Superior temporal gyrus (tissue), 1 donor: ENCODE data around the gene ENPP6.
"Not testable (repeated sequence)": the region's sequence is repeated elsewhere in the genome, so short reads cannot be mapped to it uniquely, and the experiment has no call there.

Experiments
- DNase-seq: peaks from one replicate; pipeline ENCODE4 v3.0.0-alpha.2; 2016; ENCODE audit errors: extremely low spot score

Gene ENPP6

GRCh38 chr4:184148738-184149637 is 68.7 kb downstream of the ENPP6 start:
- DNase-seq, result no peak

DNA sequence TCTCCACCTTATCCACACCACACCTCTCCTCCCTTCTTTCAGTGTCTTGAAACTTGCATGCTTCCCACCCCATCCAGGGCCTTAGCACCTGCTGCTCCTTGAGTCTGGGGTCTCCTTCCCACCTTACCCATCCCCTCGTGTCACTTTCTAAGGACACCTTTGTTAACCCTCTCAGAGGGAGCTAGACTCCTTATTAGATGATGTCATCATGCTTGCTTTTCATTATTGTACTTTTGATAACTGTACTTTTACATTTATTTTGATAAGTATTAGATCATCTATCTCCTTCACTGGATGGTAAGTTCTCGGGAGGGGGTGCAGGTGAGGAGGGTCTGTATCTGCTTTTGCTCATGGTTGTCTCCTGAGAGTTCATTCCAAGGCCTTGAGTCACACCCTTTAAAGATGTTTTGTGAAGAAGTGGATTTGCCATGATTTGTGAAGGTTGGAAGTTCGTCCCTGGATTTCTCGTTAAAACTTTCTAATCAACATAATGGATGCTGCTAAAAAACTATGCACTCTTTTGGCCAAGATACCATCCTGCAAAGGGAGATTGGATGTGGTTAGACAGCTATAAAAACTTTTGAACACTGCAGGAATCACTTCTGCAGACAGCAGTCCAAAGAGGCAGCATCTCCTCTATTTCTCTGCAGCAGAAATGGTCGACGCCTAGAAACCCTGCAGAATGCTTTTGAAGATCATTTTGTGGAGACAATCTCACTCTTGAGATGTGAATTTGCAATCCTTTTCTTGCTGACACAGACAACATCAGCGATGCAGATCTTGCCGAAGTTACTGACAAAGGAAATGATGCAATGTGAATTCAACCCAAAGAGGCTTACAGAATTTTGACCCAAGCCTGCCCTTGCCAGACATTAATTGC is 69.6 kb downstream of the ENPP6 start:
- no peak for DNase-seq

DNA sequence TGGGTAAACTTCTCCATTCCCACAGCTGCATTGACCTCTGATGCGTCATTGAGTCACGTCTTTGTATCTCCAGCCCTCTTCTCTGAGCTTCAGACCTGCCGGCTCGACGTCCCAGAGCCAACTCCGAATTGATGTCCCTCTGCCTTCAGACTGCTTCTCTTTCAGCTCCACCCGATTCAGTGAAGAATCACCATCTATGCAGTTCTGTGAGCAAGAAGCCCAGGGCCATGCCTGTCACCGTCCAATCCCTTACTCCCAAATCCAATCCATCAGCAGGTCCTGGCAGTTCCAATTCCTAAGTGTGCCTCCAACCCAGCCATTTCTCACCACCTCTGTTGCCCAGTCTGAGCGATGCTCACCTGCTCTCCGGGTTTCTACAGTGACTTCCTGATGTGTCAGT is 70.7 kb downstream of the ENPP6 start:
- no peak for DNase-seq

GRCh38 chr4:184145596-184145995 is 72.1 kb downstream of the ENPP6 start:
- DNase-seq, result no peak

DNA sequence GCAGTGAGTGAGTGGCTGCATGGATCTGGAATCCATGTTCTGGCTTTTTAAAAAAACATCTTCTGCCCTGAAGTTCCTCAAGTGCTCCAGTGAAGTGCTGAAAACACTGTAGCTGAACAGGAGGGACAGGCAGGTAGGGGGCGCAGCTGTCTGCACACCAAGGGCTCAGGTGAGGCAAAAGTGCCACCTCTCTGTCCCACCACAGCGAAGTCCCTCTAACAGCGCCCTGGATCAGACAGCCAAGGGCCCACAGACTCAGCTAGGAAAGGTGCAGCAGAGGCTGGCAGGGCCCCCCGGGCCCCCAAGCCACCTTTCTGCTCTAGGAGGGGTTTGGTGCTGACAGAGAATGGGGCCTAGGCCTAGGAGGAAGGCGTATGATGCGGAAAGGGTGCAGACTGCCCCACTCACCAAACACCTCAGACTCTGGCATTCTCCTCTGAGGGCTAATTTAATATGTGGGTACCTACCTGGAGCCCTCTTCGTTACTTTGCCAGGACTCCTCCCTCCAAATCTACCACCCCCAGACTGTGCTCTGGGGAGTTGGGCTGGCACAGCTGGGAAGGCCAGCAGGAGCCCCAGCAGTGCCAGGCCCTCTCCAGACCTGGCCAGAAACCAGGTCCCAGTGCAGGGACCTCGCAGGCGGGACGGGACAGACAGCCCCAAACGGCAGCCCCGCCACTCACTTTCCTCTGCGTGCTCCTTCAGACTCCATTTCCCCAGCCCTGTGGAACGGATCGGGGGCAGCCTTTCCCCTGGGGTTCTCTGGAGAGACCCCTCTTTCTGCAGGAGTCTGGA is 73.7 kb downstream of the ENPP6 start:
- no peak for DNase-seq

GRCh38 chr4:184142121-184143000 is 75.3 kb downstream of the ENPP6 start:
- DNase-seq, result no peak

GRCh38 chr4:184140901-184141300 is 76.8 kb downstream of the ENPP6 start:
- not testable (repeated sequence) for DNase-seq

- no peak for DNase-seq
Observed at GRCh38 chr4:184136525-184136924, 81.1 kb downstream of the ENPP6 start.

- no peak for DNase-seq
Observed at GRCh38 chr4:184126800-184127199, 90.9 kb downstream of the ENPP6 start.

DNA sequence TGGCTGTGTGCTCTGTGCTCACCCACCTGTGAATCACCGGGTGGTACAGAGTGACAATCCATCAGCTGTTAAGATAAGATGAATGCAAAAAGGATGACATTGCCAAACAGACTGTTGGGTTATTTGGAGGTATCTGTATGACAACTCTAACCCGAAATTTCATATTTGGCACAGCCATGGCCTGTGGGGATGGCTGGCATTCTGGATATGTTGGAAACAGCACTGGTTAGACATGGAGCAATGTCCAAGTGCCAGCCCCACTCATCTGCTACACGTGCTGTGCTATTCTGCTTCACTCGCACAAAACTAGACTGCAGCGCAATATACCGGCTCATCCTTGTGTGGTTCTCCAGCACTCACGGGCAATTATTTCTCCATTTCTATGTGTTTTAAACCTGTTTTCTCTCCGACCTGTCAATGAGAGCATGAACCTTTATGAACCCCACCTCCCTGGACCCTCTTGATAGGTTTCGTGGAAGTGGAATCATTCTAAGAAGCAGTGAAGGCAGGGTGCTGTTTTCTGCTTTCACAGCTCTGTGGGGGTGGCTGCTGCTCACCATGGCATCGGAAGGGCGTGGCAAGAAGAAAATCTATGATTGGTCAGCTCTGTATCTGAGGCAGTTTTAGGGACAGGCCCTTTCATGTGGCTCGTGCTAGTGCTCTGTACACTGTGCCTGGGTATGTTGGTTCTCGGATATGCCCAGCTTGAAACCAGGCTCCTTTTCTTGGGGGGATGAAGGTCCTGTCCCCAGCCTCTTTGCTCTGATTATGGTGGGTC is 94.9 kb downstream of the ENPP6 start:
- DNase-seq, result no peak

GRCh38 chr4:184120549-184121127 is 97.0 kb downstream of the ENPP6 start:
- DNase-seq, result no peak

GRCh38 chr4:184117662-184118199 is 99.9 kb downstream of the ENPP6 start:
- no peak for DNase-seq

DNA sequence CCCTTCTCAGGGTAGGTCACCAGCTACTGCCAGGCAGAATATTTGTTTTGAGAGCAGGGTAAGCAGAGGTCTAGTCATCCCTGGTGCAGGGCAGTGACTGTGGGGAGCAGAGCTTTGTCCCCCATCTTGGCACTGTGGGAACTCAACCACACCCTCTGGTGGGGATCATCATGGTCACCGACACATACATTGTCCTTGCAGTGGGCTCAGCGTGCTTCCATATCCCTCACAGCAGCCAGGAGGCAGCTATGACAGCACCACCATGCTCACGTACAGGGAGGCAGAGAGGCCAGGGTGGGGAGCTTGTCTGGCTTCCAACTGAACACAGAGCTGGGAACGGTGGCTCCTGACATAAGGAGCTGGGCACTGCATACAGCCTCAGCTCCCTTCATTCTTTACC is 102.3 kb downstream of the ENPP6 start:
- DNase-seq, result no peak

- peak; percentile 58 for DNase-seq
Observed at GRCh38 chr4:184114431-184114830, 103.2 kb downstream of the ENPP6 start.

DNA sequence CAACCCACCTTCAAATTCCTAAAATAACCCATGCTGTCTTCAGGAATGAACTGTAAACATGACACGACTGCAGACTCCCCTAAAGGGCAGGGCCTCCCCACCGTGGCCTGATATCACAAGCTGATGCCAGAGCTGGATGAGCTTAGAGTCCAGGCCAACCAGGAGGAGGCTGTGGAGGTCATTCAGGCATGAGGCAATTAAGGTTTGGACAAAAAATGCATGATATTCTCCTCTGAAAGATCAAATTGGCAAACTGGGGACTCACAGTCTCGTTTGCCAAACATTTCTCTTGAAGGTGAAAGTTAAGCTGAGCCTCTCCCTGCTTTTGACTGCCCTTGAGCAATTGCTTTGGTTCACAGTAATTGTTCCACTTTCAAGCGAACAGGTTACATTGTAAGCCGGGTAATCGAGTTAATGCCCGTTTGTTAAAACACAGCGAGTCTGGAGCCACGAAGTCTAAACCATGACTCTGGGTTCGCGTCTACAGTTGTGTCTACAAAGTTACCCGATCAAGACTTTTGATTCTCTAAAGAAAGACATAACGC is 105.6 kb downstream of the ENPP6 start:
- no peak for DNase-seq

GRCh38 chr4:184111233-184111832 is 106.3 kb downstream of the ENPP6 start:
- DNase-seq, result no peak

GRCh38 chr4:184110452-184111224 is 107.0 kb downstream of the ENPP6 start:
- no peak for DNase-seq

DNA sequence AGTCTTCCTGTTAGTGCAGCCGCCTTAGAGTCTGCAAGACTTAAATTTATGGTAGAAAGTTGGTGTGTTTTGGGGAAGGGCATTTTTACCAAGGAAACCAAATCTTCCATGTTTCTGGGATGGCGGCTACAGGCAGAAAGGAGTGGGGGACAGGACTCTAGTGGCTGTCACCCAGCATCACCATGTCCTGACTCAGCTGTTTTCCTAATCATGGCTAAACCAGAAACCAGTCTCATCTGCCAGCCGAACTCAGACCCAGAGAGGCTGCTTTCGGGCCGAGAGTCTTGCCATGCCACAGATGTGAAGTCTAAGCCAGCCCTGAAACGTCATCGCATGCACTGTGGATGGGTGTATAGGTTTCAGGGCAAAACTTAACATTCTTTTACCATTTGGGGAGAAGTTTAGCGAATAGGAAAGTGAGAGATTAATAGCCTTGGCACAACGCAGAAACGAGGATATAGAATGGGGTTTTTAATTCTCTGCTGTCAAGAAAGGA is 109.6 kb downstream of the ENPP6 start:
- no peak for DNase-seq
